ENCODE results near the gene POU2F2.

POU2F2 gene

DNA sequence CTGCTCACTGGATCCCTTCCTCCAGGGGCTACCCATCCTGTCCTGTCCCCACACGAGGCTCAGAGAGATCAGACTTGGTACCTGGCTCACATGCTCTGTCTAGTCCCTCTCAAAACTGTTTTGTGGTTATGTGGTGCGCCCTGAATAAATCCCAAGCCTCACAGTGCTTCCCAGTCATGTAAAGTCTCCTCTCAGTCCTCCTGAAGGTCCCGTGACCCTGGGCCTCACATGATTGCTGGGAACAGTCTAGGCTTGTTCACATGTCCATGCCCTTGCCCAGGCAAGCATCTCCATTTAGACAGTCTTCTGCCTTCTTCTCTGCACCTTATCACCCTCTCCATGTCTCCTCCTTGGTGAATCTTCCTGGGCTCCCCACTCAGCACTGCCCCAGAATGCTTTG is 36.0 kb upstream of the POU2F2 start:
- FAIRE-seq (no peak), DNase-seq (ENCODE audit: insufficient read length, low spot score) (no peak)
- TF ChIP-seq POLR2A (IDR thresholded peaks at IDR 0.05; ENCODE audit: low read depth, low read length): no peak

DNA sequence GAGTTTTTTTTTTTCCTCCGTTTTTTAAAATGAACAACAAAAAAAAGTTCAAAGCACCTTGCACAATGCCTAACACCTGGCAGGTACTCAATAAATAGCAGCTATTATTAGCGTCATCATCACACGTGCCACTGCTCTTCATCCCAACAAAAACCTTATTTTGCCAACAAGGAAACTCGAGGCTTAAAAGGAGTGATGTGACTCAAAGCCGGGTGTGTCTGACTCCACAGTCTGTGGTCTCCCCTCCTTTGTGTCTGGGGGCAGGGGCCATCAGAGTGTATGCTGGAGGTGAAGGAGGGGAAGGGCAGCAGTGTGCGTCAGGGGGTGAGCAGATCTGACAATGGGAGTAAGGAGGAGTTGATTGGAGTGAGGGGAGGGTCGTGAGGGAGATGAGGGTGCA is 34.1 kb upstream of the POU2F2 start:
- no peak for DNase-seq (ENCODE audit: insufficient read length, low spot score)
- FAIRE-seq: no peak
- no peak for TF ChIP-seq POLR2A (IDR thresholded peaks at IDR 0.05; ENCODE audit: low read depth, low read length)

DNA sequence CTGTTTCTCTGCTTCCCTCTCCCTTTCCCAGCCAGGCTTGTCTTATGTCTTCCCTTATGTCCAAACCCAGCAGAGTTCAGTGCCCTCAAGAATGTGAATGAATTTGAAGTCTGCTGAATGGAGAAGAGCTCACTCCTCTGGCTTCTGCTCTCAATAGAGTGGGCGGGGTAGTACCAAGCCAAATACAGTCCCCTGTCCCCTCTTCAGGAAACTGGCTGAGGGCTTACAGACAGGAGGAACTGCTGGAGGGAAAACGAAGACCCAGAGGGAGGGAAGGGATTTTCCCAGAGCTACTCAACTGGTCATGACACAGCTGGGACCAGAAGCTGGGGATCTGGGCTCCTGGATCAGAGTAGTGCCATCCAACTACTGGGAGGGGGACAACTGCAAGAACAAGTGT is 32.9 kb upstream of the POU2F2 start:
- DNase-seq (ENCODE audit: insufficient read length, low spot score): no peak
- TF ChIP-seq POLR2A (IDR thresholded peaks at IDR 0.05; ENCODE audit: low read depth, low read length): no peak
- FAIRE-seq: no peak

DNA sequence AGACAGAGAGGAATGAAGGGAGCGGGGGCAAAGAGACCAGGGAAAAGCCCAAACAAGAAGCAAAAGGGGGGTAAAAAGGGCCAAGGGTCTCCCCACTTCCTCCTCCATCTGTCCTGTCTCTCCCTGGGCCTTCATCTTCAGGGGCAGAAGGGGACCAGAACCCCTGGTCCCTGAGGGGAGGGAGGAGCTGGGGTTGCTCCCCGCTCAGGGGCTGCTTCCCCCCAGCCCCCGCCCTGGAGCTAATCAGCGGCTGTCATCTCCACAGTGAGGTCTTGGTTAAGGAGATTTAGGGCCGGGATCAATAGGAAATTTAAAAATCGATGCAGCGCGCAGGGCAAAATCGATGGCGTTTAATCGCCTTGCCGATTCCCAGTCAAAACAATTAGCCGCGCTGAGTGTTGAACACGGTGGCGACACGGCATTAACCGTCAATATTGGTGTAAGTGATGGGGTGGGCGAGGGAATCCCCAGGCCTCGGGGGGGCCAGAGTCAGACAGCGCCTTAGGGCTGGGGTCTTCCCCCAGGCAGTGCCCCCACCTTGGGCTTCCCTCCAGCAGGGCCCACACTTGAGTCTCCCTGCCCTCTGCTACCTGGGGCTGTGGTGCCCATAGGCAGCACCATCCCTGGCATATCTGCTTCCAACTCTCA is 29.5 kb upstream of the POU2F2 start:
- FAIRE-seq (no peak), DNase-seq (ENCODE audit: insufficient read length, low spot score) (no peak)
- no peak for TF ChIP-seq POLR2A (IDR thresholded peaks at IDR 0.05; ENCODE audit: low read depth, low read length)

DNA sequence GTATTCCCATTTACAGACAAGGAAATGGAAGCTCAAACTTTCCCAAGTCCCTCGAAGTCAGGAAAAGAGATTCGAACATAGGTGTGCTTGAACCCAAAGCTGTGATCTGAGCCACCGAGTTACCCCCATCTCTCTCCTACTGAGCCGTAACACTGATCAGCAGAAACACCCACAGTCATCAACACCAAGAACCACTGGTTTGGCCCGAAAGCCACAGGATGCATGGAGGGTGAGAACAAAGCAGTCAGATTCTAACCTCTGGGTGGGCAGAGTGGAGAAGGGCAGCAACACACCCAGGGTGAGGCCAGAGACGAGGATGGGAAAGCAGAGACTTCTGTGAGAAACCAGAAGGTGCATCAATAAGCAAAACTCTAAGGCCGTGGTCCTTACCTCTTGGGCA is 27.7 kb upstream of the POU2F2 start:
- DNase-seq (ENCODE audit: insufficient read length, low spot score): no peak
- TF ChIP-seq POLR2A (IDR thresholded peaks at IDR 0.05; ENCODE audit: low read depth, low read length): no peak
- no peak for FAIRE-seq

DNA sequence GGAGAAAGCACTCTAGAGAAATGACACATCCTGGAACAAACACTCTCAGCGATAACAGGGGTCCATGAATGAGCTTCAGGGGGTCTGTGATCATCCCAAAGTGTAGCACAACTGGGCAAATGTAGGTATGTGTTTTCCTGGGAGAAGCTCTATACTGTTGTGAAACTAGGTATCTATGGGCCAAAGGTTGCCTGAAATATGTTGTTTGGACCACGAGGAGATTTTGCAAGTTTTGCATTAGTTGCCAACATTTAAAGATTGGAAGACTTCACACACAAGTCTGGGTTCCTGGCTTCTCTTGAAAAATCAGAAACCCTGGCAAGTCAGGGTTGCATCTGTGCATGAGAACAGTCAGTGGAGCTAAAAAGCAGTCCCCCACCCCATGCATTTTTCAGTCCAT is 26.7 kb upstream of the POU2F2 start:
- DNase-seq (ENCODE audit: insufficient read length, low spot score) (no peak), FAIRE-seq (no peak)
- no peak for TF ChIP-seq POLR2A (IDR thresholded peaks at IDR 0.05; ENCODE audit: low read depth, low read length)

DNA sequence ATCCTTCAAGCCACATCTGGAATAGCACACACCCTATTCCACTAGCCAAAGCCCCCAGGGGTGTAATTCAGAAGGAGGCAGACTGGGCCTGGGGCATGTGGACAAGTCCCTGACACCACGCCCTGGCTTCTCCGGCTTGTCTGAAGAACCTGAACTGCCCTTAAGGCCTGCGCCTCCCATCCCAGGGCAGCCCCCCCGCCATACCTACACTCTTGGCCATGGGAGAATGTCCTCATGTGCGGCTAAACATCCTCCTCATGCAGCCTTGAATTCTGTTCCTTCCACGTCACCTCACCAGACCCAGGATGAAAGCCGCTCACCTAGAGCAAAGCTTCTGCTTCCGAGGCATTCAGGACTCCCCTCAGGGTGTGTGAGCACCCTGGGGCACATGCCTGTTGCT is 24.3 kb upstream of the POU2F2 start:
- no peak for FAIRE-seq
- no peak for DNase-seq (ENCODE audit: insufficient read length, low spot score)
- TF ChIP-seq POLR2A (IDR thresholded peaks at IDR 0.05; ENCODE audit: low read depth, low read length): no peak

DNA sequence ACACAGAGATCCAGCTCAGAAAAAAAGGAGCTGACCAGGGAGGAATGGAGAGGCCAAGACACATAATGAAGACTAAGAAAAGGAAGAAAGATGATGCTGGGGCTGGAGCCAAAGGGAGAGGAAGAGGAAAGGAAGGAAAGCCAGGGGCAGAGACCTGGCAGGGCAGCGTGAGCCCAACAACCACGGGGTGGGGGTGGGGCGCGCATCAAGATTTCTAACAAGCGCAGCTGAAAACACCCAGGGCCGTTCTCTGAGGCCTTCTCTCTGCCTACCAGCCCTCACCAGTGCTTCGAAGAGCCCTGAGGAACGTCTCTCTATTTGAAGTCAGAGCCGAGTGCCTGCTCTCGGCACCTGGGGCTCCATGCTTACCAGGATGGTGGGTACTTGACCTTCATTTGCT is 23.6 kb upstream of the POU2F2 start:
- no peak for TF ChIP-seq POLR2A (IDR thresholded peaks at IDR 0.05; ENCODE audit: low read depth, low read length)
- DNase-seq (ENCODE audit: insufficient read length, low spot score) (no peak), FAIRE-seq (no peak)

DNA sequence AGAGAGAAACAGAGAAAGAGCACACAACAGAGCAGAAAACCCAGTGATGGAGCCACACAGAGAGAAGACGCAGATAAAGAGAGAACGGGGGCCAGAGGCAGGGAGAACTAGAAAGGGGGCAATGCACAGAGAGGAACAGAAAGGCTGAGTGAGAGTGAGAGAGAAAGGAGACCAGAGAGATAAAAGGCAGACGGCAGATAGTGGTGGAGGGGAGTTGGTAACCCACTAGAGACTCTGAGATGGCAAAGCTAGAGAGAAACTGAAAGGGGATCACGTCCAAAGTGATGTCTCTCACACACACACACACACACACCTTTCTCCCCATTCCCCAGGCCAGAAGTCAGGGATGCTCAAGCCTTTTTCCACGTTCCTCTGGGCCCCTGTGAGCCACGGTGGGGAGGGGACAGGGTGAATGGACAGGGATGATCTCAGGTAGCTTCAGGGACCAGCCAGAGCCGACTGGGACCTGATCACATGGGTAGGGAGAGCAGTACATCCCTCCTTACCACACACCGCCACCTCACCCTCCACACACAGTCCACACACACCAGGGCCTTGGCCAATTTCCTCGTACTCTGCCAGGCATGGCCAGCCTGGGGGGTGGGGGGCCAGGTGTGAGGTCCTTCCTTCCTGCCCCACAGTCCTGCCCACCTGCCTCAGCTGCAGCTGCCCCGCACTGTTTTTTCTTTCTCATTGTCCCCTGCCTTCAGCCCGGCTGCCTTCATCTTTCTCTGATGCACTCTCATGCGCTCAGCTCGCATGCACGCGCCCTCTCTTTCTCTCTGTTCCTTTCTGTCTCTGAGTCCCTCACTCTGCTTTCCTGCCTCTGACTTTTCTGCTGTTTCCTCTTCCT is 22.5 kb upstream of the POU2F2 start:
- FAIRE-seq: no peak
- no peak for DNase-seq (ENCODE audit: insufficient read length, low spot score)
- TF ChIP-seq POLR2A (IDR thresholded peaks at IDR 0.05; ENCODE audit: low read depth, low read length): no peak

DNA sequence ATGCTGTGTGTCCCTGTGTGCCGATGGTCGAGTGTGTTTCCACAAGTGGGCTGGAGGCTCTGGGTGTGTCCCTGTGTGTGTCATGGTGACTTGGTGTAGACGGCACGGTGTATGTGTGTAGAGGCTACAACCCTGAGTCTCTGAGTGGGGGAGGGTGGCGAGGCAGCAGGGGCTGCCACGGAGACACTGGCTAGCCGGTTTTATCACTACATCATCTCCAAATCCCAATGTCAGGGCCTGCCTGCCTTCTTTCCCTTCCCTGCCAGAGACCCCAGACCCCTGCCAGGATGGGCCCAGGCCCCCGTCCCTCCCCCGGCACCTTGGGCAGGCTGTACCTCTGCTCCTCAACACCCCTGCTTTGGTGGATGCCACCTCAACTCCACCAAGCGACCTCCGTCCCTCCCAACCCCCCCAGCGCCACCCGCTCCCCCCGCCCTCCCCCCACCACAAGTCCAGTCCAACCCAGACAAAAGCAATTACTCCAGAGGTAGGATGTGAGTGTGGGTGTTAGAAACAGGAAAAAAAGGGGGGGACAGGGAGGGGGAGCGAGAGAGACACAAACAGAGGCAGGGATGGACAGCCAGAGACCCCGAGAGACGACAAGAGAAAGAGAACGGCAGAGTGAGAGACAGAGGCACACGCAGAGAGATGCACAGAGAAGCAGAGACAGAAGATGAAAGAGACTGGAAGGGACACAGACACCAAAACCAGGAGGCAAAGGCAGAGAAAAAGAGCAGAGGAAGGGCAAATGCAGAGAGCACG is 21.6 kb upstream of the POU2F2 start:
- no peak for DNase-seq (ENCODE audit: insufficient read length, low spot score)
- TF ChIP-seq POLR2A (IDR thresholded peaks at IDR 0.05; ENCODE audit: low read depth, low read length): no peak
- FAIRE-seq: no peak

DNA sequence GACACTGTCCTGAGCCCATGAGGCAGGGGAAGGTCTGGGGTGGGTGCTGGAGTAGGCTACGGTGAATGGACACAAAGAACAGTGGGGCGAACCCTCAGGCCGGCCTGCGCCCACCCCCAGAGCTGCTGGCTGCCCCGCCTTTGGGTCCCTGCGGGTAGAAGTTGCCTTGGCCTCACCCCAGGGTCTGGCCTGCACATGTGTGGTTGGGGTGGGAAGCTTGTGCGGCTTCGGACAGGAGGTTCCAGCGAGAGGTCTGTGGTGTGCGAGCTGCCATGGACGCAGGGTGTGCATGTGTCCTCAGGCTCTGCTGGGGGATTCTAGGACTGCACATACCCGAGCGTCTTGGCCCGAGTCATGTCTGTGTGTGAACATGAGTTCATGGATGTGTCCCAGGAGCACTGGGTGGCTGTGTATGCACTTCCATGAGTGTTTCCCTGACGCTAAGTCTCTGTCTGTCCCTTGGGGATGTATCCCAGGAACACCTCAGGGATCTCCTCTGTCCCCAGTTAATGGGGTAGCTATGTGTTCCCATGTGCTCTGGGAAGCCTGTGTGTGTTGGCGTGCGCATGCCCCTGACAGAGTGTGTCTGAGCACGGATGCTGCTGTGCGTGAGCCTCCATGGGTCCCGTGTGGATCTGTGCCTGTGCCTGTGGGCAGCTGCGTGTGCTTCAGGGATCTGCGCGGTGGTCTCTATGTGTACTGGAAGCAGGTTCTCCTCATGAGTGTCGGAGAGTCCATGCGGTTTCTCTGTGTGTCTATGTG is 20.8 kb upstream of the POU2F2 start:
- no peak for FAIRE-seq
- TF ChIP-seq POLR2A (IDR thresholded peaks at IDR 0.05; ENCODE audit: low read depth, low read length): no peak
- no peak for DNase-seq (ENCODE audit: insufficient read length, low spot score)

DNA sequence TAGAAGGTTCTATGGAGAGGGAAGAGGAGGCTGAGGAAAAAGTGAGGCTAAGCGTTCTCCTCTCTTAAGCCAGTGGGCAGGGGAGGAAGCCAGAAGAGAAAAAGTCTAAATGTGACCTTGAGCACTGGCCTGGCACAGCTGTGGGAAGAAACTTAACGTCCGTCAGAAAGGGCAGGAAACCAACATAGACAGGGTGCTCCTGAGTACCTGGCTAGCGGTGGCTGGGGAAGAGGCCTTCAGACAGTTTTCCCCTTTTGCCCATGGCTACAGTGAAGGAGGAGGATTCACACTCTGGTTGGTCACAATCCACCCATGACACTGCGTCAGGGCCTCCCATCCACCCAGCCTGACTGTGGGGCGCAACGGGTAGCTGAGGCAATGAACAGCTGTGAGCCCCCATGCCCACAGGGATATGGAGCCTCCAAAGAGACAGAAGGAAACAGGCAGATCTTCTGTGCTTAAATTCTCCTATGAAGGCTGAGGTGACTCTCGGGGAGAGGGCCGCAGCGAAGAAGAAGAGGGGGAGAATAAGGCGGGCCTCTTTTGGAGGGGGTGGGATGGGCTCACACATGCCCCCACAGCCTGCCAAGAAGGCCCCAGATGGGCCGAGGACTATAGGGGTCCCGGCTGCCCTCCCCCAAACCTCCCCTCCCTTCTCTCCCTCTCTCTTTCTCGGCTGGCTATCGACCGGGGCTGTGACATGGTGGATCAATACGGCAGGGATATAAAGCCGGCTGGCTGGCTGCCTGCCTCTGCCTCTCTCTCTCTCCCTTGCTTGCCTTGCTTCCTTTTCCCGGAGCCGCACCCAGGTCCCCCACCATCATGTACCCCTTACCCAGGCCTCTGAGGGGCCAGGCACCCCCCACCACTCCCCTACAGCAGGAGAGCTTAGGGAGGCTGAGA is 19.8 kb upstream of the POU2F2 start:
- FAIRE-seq: no peak
- TF ChIP-seq POLR2A (IDR thresholded peaks at IDR 0.05; ENCODE audit: low read depth, low read length): no peak
- DNase-seq (ENCODE audit: insufficient read length, low spot score): no peak

DNA sequence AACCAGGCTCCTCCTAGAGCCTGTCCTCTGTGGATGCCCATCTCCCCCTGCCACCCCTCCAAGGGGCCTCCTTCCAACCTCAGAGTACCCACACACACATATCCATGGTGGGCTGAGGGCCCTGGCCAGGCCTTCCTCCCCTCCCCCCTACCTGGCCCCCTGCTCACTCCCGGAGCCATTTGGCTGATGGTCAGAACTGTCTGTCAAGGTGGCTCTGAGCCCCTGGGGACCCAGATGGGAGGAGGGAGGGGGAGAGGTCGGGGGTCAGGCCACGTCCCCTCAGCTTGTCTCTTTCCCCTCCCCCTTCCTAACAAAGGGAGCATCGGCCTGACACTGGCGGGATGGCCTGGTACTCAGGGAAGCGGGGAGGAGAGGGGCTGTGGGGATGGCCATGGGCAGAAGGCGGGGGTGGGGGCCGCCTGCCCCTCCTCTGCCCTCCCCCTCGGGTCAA is 18.7 kb upstream of the POU2F2 start:
- no peak for TF ChIP-seq POLR2A (IDR thresholded peaks at IDR 0.05; ENCODE audit: low read depth, low read length)
- FAIRE-seq (no peak), DNase-seq (ENCODE audit: insufficient read length, low spot score) (no peak)
